Gastrocnemius medialis (tissue), 4 donors: ENCODE measurements around the gene HRH4.

Experiments
- POLR2A ChIP-seq, 2 donors: fragments of 450-650 bp; IDR thresholded peaks; one replicate each; pipeline ENCODE4 v1.6.1; 2017; ENCODE audit warnings: antibody characterized with exemption in 2 of 2, mild to moderate bottlenecking in 2 of 2, moderate library complexity in 2 of 2
- TF ChIP-seq, protein P1 (sequence below), 5 experiments: fragments of 450-650 bp in 3 of 5; fragments of 200-600 bp in 2 of 5; sonication (generic) in 2 of 5; IDR thresholded peaks in 4 of 5; conservative IDR thresholded peaks in 1 of 5; 1 replicate in 4 of 5; 2 replicates in 1 of 5; pipeline ENCODE4 v1.5.1; 2016 to 2019; ENCODE audit warnings: antibody characterized with exemption in 5 of 5, mild to moderate bottlenecking in 3 of 5, moderate library complexity in 3 of 5

DNA sequence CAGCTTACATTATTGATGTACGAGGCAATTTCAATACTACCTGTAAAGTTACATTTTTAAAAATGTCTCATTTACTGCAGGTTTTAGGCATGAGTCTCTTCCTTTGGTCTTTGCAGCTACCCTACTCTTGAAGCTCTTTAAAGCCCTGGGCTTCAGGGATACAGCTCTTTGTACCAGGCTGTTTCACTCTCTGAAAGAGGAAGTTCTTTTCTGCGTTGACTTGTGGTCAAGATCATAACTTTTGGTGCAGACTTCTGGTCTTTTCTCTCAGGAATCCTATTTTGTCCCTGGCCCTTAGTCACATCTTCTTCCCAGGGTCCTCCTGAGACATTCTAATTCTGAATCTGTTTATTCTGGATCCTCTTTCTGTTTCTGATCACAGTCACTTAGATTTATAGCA lies 16.6 kb upstream of the HRH4 start:
- no peak for TF ChIP-seq POLR2A (IDR thresholded peaks at IDR 0.05)
- TF ChIP-seq, protein P1, sequence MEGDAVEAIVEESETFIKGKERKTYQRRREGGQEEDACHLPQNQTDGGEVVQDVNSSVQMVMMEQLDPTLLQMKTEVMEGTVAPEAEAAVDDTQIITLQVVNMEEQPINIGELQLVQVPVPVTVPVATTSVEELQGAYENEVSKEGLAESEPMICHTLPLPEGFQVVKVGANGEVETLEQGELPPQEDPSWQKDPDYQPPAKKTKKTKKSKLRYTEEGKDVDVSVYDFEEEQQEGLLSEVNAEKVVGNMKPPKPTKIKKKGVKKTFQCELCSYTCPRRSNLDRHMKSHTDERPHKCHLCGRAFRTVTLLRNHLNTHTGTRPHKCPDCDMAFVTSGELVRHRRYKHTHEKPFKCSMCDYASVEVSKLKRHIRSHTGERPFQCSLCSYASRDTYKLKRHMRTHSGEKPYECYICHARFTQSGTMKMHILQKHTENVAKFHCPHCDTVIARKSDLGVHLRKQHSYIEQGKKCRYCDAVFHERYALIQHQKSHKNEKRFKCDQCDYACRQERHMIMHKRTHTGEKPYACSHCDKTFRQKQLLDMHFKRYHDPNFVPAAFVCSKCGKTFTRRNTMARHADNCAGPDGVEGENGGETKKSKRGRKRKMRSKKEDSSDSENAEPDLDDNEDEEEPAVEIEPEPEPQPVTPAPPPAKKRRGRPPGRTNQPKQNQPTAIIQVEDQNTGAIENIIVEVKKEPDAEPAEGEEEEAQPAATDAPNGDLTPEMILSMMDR (IDR thresholded peaks at IDR 0.05 in 4 of 5, conservative IDR thresholded peaks at IDR 0.05 in 1 of 5), result no peak
